DND-41 (cell line): ENCODE data around the gene PRELID3B.

Experiments
- CTCF ChIP-seq: IDR thresholded peaks from 2 replicates; pipeline ENCODE4 v1.5.1; 2012; ENCODE audit warnings: borderline replicate concordance, low read length, moderate library complexity, mild to moderate bottlenecking; ENCODE audit not compliant: poor library complexity, severe bottlenecking; ENCODE audit errors: extremely low read depth
- EZH2 ChIP-seq: IDR thresholded peaks from 3 replicates; pipeline ENCODE4 v1.6.1; 2012; ENCODE audit warnings: borderline replicate concordance, low read depth, mild to moderate bottlenecking, moderate library complexity, low read length, inconsistent platforms; ENCODE audit not compliant: severe bottlenecking

- TF ChIP-seq EZH2 (no peak), CTCF (no peak)
Measured at GRCh38 chr20:58984691-58985090, 57.9 kb downstream of the PRELID3B start.
